GM18858 (cell line): Measurements from ENCODE around the gene KMT2A.
"Not testable (repeated sequence)": the region's sequence is repeated elsewhere in the genome, so short reads cannot be mapped to it uniquely, and the experiment has no call there.

Experiments
- ATAC-seq: cut with Tn5 transposase; IDR thresholded peaks from one replicate; pipeline ENCODE4 v1.9.1; 2021; ENCODE audit not compliant: unreplicated experiment

The KMT2A gene

DNA sequence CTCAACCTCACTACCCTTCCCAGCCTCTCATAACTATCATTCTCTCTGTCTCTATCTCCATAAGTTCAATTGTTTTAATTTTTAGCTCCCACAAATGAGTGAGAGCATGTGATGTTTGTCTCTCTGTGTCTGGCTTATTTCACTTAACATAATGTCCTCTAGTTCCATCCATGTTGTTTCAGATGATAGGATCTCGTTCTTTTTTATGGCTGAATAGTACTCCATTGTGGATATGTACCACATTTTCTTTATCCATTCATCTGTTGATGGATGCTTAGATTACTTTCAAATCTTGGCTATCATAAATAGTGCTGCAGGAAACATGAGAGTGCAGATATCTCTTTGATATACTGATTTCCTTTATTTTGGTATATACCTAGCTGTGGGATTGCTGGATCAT lies 44.9 kb downstream of the KMT2A start:
- ATAC-seq: not testable (repeated sequence)

DNA sequence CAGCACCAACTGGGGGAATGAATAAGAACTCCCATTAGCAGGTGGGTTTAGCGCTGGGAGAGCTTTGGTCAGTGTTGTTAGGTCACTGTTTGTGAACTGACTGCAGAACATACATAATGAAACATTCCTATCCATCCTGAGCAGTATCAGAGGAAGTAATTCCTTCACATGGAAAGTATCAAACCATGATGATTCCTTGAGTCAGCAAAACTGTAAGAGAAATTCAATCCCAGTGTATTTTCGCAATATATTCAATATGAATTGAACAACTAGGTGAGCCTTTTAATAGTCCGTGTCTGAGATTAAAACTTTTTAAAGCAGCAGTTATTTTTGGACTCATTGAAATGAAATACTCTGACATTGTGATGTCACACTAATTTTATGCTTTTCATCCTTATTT lies 48.1 kb downstream of the KMT2A start:
- ATAC-seq: no peak

DNA sequence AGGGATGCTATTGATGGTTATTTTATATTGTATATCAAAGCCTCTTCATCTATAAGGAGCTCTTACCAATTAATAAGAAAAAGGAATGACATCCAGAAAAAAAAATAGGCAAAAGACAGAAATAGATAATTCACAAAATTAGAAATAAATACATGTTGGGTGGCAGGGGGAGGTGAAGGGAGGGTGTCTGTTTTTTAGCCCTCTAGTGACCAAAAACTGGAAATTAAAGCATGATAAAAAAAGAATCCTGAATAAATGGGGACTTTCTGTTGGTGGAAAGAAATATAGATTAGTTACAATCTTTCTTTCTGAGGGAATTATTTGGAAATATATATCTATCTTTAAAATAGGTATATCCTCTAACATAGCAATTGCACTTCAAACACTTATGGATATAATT lies 49.0 kb downstream of the KMT2A start:
- no peak for ATAC-seq

DNA sequence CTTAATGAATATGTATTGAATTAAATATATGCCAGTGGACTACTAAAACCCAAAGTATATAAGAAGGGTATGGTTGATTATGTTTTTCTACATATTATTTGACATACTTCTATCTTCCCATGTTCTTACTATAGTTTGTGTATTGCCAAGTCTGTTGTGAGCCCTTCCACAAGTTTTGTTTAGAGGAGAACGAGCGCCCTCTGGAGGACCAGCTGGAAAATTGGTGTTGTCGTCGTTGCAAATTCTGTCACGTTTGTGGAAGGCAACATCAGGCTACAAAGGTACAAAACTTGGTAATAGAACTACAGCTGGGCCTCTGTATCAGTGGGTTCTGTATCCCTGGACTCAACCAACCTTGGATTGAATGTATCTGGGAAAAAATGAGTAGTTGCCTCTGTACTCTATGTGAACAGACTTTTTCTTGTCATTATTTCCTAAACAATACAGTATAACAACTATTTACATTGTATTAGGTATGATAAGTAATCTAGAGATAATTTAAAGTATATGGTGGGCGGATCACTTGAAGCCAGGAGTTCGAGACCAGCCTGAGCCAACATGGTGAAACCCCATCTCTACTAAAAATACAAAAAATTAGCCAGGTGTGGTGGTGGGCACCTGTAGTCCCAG lies 52.3 kb downstream of the KMT2A start:
- no peak for ATAC-seq

DNA sequence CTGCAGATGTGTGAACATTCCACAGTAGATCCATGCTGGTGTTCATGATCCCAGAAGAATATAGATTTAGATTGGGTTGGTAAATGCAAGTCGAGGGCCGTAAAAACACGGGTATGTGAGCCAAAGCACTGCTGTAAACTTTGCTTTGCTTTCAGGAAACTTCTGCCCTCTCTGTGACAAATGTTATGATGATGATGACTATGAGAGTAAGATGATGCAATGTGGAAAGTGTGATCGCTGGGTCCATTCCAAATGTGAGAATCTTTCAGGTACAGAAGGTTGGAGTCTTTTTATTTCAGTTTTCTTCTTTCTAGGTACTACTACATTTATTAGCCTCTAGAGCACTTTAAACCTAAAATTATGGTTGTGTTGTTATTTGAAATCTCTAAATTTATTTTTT lies 54.7 kb downstream of the KMT2A start:
- ATAC-seq: no peak

DNA sequence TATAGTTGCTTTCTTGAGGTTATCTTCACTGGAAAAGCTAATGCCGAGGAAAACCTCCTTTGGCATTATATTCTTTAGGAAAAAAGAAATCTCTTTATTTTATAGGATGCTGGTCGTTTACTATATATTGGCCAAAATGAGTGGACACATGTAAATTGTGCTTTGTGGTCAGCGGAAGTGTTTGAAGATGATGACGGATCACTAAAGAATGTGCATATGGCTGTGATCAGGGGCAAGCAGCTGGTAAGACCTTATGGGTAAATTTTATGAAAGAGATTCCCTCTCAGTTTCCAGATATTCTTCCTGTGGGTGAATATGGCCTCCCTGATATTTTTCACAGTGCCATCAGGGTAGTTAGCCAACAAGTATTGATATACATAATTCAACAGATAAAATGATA lies 61.5 kb downstream of the KMT2A start:
- ATAC-seq: no peak

DNA sequence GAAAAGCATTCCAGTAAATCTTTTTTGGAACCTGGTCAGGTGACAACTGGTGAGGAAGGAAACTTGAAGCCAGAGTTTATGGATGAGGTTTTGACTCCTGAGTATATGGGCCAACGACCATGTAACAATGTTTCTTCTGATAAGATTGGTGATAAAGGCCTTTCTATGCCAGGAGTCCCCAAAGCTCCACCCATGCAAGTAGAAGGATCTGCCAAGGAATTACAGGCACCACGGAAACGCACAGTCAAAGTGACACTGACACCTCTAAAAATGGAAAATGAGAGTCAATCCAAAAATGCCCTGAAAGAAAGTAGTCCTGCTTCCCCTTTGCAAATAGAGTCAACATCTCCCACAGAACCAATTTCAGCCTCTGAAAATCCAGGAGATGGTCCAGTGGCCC lies 66.9 kb downstream of the KMT2A start:
- ATAC-seq: no peak

DNA sequence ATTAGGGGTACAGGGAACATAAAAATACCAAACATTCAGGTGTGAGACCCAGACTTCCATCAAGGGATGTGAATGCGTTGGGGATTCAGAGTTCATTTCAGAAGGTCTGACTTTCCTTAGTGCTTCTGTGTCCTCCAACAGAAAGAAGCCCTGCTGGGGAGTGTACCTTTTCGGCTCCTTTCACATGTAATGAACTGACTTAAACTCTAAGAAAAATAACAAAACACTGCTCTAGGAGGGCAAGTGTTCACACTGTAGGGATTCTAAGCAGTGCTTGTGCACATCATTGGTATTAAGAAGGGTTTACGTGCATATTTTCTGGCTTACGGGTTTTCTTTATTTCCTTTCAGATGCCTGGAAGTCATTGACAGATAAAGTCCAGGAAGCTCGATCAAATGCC lies 75.3 kb downstream of the KMT2A start:
- no peak for ATAC-seq

DNA sequence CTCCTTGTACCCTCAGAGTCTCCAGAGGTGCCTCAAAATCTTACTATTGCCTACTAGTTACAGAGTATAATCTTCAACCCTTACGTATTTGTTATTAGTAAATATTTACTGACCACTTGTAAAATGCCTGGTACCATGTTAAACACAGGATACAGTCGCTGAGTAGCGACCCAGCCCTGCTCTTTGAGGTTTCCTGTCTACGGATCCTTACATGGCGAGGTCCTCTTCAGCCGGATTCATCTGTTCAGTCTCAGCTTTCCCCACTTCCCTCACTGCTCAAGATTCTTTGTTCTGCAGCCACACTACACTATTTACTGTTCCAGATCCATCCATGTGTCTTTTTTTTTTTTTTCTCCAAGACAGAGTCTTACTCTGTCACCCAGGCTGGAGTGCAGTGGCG lies 77.8 kb downstream of the KMT2A start:
- ATAC-seq: no peak

DNA sequence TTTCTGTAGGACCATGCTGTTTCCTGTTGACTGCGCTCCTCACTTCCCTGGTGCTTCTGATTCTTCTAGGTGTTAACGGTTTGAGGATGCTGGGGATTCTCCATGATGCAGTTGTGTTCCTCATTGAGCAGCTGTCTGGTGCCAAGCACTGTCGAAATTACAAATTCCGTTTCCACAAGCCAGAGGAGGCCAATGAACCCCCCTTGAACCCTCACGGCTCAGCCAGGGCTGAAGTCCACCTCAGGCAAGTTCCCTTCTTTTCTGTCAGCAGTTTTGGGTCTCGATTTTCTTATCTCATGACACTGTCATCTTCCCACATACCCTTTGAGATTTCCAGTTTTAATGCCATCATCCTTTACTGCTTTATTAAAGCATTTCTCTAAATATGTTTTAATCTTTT lies 83.3 kb downstream of the KMT2A start:
- no peak for ATAC-seq

DNA sequence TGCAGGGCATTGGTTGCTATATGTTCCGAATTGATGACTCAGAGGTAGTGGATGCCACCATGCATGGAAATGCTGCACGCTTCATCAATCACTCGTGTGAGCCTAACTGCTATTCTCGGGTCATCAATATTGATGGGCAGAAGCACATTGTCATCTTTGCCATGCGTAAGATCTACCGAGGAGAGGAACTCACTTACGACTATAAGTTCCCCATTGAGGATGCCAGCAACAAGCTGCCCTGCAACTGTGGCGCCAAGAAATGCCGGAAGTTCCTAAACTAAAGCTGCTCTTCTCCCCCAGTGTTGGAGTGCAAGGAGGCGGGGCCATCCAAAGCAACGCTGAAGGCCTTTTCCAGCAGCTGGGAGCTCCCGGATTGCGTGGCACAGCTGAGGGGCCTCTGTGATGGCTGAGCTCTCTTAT lies 85.6 kb downstream of the KMT2A start:
- ATAC-seq: no peak

DNA sequence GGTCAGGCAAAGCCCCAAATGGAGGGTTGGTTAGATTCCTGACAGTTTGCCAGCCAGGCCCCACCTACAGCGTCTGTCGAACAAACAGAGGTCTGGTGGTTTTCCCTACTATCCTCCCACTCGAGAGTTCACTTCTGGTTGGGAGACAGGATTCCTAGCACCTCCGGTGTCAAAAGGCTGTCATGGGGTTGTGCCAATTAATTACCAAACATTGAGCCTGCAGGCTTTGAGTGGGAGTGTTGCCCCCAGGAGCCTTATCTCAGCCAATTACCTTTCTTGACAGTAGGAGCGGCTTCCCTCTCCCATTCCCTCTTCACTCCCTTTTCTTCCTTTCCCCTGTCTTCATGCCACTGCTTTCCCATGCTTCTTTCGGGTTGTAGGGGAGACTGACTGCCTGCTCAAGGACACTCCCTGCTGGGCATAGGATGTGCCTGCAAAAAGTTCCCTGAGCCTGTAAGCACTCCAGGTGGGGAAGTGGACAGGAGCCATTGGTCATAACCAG lies 86.3 kb downstream of the KMT2A start:
- ATAC-seq: no peak

DNA sequence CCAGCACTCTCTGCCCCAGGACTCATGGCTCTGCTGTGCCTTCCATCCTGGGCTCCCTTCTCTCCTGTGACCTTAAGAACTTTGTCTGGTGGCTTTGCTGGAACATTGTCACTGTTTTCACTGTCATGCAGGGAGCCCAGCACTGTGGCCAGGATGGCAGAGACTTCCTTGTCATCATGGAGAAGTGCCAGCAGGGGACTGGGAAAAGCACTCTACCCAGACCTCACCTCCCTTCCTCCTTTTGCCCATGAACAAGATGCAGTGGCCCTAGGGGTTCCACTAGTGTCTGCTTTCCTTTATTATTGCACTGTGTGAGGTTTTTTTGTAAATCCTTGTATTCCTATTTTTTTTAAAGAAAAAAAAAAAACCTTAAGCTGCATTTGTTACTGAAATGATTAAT lies 88.1 kb downstream of the KMT2A start:
- ATAC-seq: no peak

DNA sequence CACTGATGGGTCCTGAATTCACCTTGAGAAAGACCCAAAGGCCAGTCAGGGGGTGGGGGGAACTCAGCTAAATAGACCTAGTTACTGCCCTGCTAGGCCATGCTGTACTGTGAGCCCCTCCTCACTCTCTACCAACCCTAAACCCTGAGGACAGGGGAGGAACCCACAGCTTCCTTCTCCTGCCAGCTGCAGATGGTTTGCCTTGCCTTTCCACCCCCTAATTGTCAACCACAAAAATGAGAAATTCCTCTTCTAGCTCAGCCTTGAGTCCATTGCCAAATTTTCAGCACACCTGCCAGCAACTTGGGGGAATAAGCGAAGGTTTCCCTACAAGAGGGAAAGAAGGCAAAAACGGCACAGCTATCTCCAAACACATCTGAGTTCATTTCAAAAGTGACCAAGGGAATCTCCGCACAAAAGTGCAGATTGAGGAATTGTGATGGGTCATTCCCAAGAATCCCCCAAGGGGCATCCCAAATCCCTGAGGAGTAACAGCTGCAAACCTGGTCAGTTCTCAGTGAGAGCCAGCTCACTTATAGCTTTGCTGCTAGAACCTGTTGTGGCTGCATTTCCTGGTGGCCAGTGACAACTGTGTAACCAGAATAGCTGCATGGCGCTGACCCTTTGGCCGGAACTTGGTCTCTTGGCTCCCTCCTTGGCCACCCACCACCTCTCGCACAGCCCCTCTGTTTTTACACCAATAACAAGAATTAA lies 88.6 kb downstream of the KMT2A start:
- ATAC-seq: no peak

DNA sequence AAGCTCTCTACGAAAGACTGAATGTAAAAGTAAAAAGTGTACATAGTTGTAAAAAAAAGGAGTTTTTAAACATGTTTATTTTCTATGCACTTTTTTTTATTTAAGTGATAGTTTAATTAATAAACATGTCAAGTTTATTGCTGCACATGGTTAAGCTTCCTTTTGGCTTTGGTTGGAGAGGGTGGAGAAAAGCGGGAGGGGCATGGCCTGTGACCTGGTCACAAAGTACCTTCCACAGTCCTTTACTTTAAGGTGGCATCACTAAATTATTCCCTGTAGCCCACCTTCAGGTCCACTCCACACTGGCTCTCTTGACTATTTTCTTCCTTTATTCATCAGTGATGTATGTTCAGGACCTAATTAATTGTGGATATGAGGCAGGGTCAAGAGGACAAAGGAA lies 90.4 kb downstream of the KMT2A start:
- ATAC-seq: no peak

DNA sequence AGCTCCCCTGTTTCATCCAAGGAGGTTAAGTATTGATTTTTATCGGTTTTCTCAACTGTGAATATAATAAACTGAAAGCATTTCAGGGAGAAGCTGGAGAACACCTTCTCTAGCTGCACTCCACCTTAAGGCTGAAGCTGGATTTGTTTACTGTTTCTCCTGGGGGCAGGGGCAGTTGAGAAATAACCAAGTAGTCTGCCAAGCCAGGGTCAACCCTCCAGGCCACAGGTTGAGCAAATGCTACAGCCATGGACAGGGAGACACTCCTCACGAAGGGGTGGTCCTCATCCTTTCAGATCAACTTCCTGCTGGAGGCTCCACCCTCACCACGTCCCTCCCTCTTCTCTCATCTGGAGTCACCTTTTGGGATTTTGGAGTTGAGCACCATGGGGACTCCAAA lies 90.8 kb downstream of the KMT2A start, which contains the start of gene TTC36:
Gene TTC36, plus strand, starts transcription at position 366 of the 400 bp plus-strand sequence. Its CDS starts 21 bp downstream, at position 387.
- no peak for ATAC-seq

DNA sequence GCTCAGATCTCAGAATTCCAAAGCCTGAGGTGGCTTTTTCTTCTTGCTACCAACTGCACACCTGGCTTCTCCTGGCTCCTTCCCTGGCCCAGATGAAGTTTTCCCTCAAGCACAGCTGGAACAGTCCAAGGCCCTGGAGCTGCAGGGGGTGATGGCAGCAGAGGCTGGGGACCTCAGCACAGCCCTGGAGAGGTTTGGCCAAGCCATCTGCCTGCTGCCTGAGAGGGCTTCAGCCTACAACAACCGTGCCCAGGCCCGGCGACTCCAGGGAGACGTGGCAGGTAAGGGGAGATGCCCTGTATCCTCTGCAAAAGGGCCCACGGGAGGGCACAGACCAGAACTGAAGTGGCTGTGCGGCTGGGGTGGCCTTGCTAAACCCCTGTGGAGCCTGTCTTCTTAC lies 92.2 kb downstream of the KMT2A start:
- no peak for ATAC-seq

DNA sequence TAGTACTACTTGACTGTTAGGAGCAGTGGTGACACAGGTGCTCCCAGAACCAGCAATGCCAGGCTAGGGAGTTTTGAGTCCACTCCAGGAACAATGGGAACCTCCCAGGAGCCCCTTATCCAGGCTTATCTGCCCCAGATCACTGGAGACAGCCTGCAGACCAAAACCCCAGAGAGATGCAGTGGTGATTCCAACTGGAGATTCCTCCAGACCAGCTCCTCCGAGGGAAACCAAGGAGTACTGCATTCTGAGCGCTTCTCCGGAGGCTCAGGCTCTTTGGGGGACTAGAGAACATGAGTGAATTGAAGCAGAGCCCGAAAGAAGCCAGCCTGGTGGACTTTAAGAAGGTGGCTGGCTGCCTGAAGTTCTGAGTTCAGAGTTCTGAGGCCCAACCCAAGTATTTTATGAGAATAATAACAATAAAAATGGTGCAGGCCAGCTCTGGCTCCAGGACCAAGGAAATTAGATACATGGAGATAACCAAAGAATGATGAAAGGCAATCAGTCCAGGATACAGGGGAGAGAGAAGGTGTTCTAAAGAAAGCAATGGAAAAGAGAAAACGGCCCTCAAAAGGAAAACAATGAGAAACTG lies 93.4 kb downstream of the KMT2A start:
- ATAC-seq: no peak

DNA sequence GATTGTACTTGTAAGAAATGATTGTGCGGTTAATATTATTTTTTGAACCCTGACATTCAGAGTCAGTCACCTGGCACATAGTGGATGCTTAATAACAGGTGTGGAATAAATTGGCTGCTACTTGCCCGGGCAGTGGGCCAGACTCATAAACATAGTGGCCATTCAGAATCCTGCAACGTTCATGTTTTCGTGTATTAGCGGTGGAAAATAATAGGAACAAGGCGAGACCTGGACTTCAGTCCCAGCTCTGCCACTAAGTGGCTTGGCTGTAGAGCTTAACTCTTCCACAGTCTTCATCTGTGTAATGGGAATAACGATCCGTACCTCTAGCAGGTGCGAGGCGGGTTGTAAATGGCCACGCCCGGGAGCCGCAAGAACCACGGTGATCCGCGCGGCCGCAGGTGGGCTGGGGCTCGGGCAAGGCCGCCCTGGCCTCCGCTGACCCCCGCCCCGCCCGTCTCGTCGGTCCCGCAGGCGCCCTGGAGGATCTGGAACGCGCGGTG lies 93.9 kb downstream of the KMT2A start:
- ATAC-seq: no peak

DNA sequence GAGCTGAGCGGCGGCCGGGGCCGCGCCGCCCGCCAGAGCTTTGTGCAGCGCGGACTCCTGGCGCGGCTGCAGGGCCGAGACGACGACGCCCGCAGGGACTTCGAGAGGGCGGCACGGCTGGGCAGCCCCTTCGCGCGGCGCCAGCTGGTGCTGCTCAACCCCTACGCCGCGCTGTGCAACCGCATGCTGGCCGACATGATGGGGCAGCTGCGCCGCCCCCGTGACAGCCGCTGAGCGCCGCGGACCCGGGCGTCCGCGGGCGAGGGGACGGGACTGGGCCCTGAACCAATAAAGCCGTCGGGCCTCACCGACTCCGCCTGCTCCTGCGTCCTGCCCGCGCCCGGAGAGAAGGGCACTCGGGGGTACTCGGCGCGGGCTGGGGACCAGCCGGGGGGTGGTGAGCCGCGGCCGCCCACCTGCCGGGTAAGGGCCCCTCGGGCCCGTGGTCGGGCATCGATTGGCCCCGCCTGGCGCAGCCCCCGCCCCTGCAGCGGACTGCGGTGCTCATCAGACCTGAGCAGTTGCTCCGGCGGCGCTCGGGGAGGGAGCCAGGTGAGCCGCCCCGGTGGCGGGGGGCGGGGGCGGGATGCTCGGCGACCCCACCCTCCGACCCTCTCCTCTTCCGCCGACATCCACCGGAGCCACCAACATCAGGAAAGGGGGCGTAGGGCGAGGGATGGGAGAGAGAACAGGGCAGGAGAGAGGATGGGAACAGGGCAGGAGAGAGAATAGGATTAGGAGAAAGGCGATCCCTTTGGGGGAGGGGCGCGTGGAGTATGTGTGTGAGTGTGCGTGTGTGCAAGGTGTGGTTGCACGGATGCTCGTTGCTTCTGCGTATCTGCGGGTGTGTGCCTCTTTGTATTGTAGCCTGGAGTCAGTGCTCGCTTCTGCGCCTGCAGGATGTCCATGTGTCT lies 94.6 kb downstream of the KMT2A start, which contains the start of gene TMEM25:
Gene TMEM25, plus strand, starts transcription at position 510 of the 914 bp plus-strand sequence. CDS start 610 bp downstream, outside the sequence.
- peak; percentile 62 for ATAC-seq

DNA sequence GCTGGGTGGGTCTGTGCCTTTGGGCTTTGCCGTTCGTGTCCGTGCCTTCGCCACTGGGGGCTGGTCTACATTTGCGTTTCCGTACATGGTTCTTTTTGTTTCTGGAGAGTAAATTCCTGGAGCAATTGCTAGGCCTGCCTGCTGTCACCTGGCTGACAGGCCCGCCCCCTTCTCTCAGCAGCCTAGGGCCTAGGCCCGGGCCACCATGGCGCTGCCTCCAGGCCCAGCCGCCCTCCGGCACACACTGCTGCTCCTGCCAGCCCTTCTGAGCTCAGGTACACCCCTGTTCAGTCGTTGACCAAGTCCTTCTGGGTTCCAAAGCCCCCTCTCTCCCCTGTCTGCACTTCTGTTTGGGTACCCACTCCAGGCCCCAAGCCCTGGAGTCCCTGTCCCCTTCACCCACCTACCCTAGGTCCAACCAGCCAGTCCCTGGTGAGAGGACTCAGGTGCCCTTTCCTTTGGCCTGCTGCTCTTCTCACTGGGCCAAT lies 95.3 kb downstream of the KMT2A start:
- ATAC-seq: no peak
